Measurements from ENCODE around the gene ALK.

Gene ALK

GRCh38 chr2:29723255-29724001 is 198.0 kb downstream of the ALK start:
- Histone ChIP-seq H3K36me3 (ENCODE audit: insufficient read depth, low read length) (no peaks in the 10 kb centered on the region), H3K9me3 (ENCODE audit: low read depth, low read length) (no peaks in the 10 kb centered on the region), H3K9ac (ENCODE audit: insufficient read length) (no peak overlapping the region), H3K27ac (peak overlapping the region; percentile 44; the same call in 1 of the 2 replicates), H3K4me3 (no peak overlapping the region)
- no peak for TF ChIP-seq EZH2 (IDR thresholded peaks at IDR 0.05)
- TF ChIP-seq FOXP2 (optimal IDR thresholded peaks at IDR 0.05; ENCODE audit: control extremely low read depth, extremely low read length, insufficient read depth) = no peak
- TF ChIP-seq POLR2AphosphoS5 (IDR thresholded peaks at IDR 0.05; ENCODE audit: borderline replicate concordance, low read depth, low read length) = no peak
- no peak for DNase-seq (ENCODE audit: low read depth, low spot score)

DNA sequence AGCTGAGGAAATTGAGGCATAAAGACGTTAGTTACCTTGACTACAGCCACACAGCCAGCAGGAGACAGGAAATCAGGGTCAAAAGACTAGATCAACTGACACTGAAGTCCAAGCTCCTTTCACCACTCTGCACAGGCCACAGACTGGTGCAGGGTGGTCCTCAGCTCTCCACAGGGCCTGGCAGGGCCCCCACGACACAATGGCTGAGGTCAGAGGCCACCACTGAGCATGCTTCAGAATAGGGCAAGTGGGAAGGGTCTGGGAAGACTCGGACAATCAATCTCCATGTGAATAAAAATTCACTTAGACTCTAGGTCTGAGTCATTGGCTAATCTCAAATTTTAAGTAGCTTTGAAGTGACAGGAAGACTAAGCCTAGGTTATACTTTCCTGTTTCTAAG is 201.7 kb downstream of the ALK start:
- peaks cover 6% of the 10 kb centered on the region for H3K36me3 ChIP-seq (ENCODE audit: insufficient read depth, low read length)
- no peak overlapping the region for H3K27ac ChIP-seq
- no peak for DNase-seq (ENCODE audit: low read depth, low spot score)
- H3K9me3 ChIP-seq (ENCODE audit: low read depth, low read length) = no peaks in the 10 kb centered on the region
- H3K9ac ChIP-seq (ENCODE audit: insufficient read length) = no peak overlapping the region
- H3K4me3 ChIP-seq = no peak overlapping the region
- TF ChIP-seq EZH2 (IDR thresholded peaks at IDR 0.05) (no peak), FOXP2 (optimal IDR thresholded peaks at IDR 0.05; ENCODE audit: control extremely low read depth, extremely low read length, insufficient read depth) (no peak), POLR2AphosphoS5 (IDR thresholded peaks at IDR 0.05; ENCODE audit: borderline replicate concordance, low read depth, low read length) (no peak)

DNA sequence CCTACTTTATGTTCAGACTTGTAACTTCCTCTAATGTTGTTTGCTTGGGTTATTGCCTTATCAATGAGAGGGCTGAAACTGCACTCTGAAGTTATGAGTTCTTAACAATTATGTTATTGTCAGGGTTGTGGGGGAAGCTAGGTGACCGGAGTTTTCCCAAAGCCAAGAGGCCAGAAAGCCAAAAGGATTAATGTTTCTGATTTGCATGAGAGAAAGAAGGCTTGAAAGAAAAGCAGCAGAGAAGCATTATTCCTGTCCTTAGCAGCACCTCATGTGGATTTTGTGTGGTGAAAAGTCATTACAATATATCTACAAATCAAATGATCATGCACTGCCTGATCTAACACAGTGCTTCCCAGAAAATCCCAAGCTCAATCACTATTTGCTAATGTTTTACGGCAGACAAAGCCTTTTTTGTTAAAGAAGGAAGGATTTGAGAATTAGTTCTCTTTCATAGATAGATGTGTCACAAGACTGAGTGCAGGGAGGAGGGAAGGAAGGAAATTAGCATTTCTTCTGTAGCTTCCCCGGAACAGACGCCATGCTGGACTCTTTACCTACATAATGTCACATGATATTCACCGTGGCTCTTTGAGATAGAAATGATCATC is 203.2 kb downstream of the ALK start:
- H3K9me3 ChIP-seq (ENCODE audit: low read depth, low read length) = no peaks in the 10 kb centered on the region
- no peak overlapping the region for H3K4me3 ChIP-seq
- peaks cover 16% of the 10 kb centered on the region for H3K36me3 ChIP-seq (ENCODE audit: insufficient read depth, low read length)
- no peak overlapping the region for H3K9ac ChIP-seq (ENCODE audit: insufficient read length)
- TF ChIP-seq POLR2AphosphoS5 (IDR thresholded peaks at IDR 0.05; ENCODE audit: borderline replicate concordance, low read depth, low read length) (no peak), FOXP2 (optimal IDR thresholded peaks at IDR 0.05; ENCODE audit: control extremely low read depth, extremely low read length, insufficient read depth) (no peak), EZH2 (IDR thresholded peaks at IDR 0.05) (no peak)
- DNase-seq (ENCODE audit: low read depth, low spot score) = no peak
- H3K27ac ChIP-seq = no peak overlapping the region

GRCh38 chr2:29715655-29716054 is 205.7 kb downstream of the ALK start:
- Histone ChIP-seq H3K9ac (ENCODE audit: insufficient read length) (no peak overlapping the region), H3K4me3 (no peak overlapping the region), H3K9me3 (ENCODE audit: low read depth, low read length) (no peaks in the 10 kb centered on the region), H3K36me3 (ENCODE audit: insufficient read depth, low read length) (peaks cover 25% of the 10 kb centered on the region), H3K27ac (peak overlapping the region; percentile 15; the same call in 1 of the 2 replicates)
- peak; percentile 14 for DNase-seq (ENCODE audit: low read depth, low spot score)
- TF ChIP-seq POLR2AphosphoS5 (IDR thresholded peaks at IDR 0.05; ENCODE audit: borderline replicate concordance, low read depth, low read length) (no peak), FOXP2 (optimal IDR thresholded peaks at IDR 0.05; ENCODE audit: control extremely low read depth, extremely low read length, insufficient read depth) (no peak), EZH2 (IDR thresholded peaks at IDR 0.05) (no peak)

GRCh38 chr2:29714333-29714732 is 207.1 kb downstream of the ALK start:
- no peak for TF ChIP-seq POLR2AphosphoS5 (IDR thresholded peaks at IDR 0.05; ENCODE audit: borderline replicate concordance, low read depth, low read length)
- no peak for TF ChIP-seq FOXP2 (optimal IDR thresholded peaks at IDR 0.05; ENCODE audit: control extremely low read depth, extremely low read length, insufficient read depth)
- no peak for TF ChIP-seq EZH2 (IDR thresholded peaks at IDR 0.05)
- Histone ChIP-seq H3K4me3 (no peak overlapping the region), H3K36me3 (ENCODE audit: insufficient read depth, low read length) (peaks cover 25% of the 10 kb centered on the region), H3K9ac (ENCODE audit: insufficient read length) (no peak overlapping the region), H3K27ac (no peak overlapping the region), H3K9me3 (ENCODE audit: low read depth, low read length) (no peaks in the 10 kb centered on the region)
- no peak for DNase-seq (ENCODE audit: low read depth, low spot score)

GRCh38 chr2:29706171-29706720 is 215.1 kb downstream of the ALK start:
- Histone ChIP-seq H3K27ac (no peak overlapping the region), H3K36me3 (ENCODE audit: insufficient read depth, low read length) (peaks cover 6% of the 10 kb centered on the region; the same call in 1 of the 2 replicates), H3K9me3 (ENCODE audit: low read depth, low read length) (no peaks in the 10 kb centered on the region), H3K9ac (ENCODE audit: insufficient read length) (no peak overlapping the region), H3K4me3 (no peak overlapping the region)
- DNase-seq (ENCODE audit: low read depth, low spot score) = no peak
- no peak for TF ChIP-seq POLR2AphosphoS5 (IDR thresholded peaks at IDR 0.05; ENCODE audit: borderline replicate concordance, low read depth, low read length)
- no peak for TF ChIP-seq FOXP2 (optimal IDR thresholded peaks at IDR 0.05; ENCODE audit: control extremely low read depth, extremely low read length, insufficient read depth)
- TF ChIP-seq EZH2 (IDR thresholded peaks at IDR 0.05) = no peak

DNA sequence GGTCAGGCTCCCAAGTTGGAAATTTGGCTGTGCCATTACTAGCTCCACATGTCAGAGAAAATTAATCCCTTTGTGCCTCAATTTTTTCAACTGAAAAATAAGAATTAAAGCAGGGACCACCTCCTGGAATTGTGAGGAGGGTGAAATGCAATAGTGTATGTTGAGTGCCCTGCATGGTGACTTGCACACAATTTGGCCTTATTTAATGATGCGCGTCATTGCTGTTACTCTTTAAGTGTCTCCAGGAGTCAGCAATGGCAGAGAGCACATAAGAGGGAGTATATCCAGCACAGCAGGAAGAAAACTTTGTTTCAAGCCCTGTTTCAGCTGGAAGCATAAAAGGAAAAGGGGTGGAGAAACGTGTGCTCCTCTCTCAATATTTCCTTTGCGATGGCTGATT is 215.8 kb downstream of the ALK start:
- Histone ChIP-seq H3K9me3 (ENCODE audit: low read depth, low read length) (no peaks in the 10 kb centered on the region), H3K4me3 (no peak overlapping the region), H3K36me3 (ENCODE audit: insufficient read depth, low read length) (no peaks in the 10 kb centered on the region; the same call in 1 of the 2 replicates), H3K9ac (ENCODE audit: insufficient read length) (no peak overlapping the region), H3K27ac (no peak overlapping the region)
- TF ChIP-seq EZH2 (IDR thresholded peaks at IDR 0.05) = no peak
- TF ChIP-seq FOXP2 (optimal IDR thresholded peaks at IDR 0.05; ENCODE audit: control extremely low read depth, extremely low read length, insufficient read depth) = no peak
- no peak for TF ChIP-seq POLR2AphosphoS5 (IDR thresholded peaks at IDR 0.05; ENCODE audit: borderline replicate concordance, low read depth, low read length)
- DNase-seq (ENCODE audit: low read depth, low spot score) = no peak

DNA sequence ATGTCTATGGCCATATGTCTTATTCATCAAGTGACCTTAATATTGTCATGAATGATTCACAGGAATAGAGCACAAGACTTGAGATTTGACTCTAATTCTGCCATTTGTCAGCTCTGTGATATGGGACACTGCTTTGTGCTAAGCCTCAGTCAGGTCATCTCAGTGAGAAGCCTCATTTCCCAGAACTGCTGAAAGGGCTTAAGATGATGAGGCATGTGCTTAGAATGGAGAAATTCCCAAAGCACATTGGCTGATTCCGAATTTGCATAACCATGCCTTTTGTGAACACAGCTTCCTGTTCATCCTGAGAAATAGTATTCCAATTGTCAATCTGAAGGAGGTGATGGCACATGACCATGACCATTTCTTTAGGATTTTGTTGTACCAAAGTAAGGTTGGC is 218.1 kb downstream of the ALK start:
- H3K9me3 ChIP-seq (ENCODE audit: low read depth, low read length) = no peaks in the 10 kb centered on the region
- H3K4me3 ChIP-seq = no peak overlapping the region
- no peak for DNase-seq (ENCODE audit: low read depth, low spot score)
- H3K9ac ChIP-seq (ENCODE audit: insufficient read length) = no peak overlapping the region
- no peaks in the 10 kb centered on the region for H3K36me3 ChIP-seq (ENCODE audit: insufficient read depth, low read length)
- no peak overlapping the region for H3K27ac ChIP-seq
- no peak for TF ChIP-seq EZH2 (IDR thresholded peaks at IDR 0.05)
- no peak for TF ChIP-seq FOXP2 (optimal IDR thresholded peaks at IDR 0.05; ENCODE audit: control extremely low read depth, extremely low read length, insufficient read depth)
- no peak for TF ChIP-seq POLR2AphosphoS5 (IDR thresholded peaks at IDR 0.05; ENCODE audit: borderline replicate concordance, low read depth, low read length)
